ENCODE data around the gene MVP. TPM values are rescaled to one million over a fixed set of nuclear protein-coding genes. Genes with fewer than 3 reads are reported as not detected.
A peak's percentile ranks its signal among the peaks of the same experiment; 100 is the strongest.
"Not testable (repeated sequence)": the region's sequence is repeated elsewhere in the genome, so short reads cannot be mapped to it uniquely, and the experiment has no call there.

The MVP gene
- total RNA-seq, 1 experiment from 2014 or later, result 35.7 TPM

- DNase-seq (ENCODE audit: low read depth, low spot score), result peak; percentile 71
- in situ Hi-C loops (cut with HindIII; ENCODE audit: low pct_unique_long_range_greater_than_20kb, low sequenced_read_pairs), result no loop called here
Measured at GRCh38 chr16:29852654-29853053, 32.4 kb downstream of the MVP start.

DNA sequence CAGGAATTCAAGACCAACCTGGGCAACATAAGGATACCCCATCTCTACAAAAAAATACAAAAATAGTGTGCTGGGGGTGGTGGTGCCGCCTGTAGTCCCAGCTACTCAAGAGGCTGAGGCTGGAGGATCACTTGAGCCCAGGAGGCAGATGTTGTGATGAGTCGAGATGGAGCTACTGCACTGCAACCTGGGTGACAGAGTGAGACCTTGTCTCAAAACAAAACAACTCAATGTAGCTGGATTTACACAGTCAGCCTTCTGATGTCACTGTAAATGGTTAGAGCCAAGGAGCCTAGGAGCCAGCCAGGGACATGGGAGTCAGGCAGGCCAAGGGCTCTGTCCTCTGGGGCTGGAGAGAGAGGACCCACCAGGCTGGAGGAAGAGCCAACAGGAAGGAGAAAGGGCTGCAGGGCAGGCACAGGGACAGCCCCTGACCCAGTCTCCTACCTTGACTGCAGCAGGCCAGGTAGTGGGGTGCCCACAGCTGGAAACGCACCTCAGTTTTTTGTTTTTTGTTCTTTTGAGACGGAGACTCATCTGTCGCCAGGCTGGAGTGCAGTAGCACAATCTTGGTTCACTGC is 34.3 kb downstream of the MVP start:
- DNase-seq (ENCODE audit: low read depth, low spot score), result no peak
- in situ Hi-C loops (cut with HindIII; ENCODE audit: low pct_unique_long_range_greater_than_20kb, low sequenced_read_pairs), result no loop called here

DNA sequence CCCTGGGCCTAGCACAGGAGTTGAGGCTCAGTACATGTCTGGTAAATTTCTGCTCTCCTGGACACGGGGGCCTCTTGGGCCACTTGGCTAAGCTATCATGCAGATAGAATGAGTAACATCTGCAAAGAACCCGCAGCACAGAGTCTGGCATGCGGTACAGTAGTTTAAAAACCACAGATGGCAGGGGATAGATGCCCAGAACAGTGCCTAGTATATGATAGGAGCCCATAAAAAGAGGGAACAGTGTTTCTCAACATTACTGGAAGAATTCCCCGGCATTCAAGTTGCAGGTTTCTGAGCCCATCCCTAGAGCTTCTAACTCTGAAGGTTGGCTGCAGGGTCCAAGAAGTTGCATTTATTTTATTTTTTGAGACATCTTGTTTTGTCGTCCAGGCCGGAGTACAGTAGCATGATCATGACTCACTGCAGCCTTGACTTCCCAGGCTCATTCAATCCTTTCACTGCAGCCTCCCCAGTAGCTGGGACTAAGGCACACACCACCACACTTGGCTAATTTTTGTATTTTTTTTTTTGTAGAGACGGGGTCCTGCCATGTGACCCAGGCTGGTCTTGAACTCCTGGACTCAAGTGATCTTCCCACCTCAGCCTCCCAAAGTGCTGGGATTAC is 37.0 kb downstream of the MVP start:
- no peak for DNase-seq (ENCODE audit: low read depth, low spot score)
- in situ Hi-C loops (cut with HindIII; ENCODE audit: low pct_unique_long_range_greater_than_20kb, low sequenced_read_pairs), result no loop called here

GRCh38 chr16:29858149-29858849 is 38.0 kb downstream of the MVP start:
- DNase-seq (ENCODE audit: low read depth, low spot score), result no peak
- in situ Hi-C loops (cut with HindIII; ENCODE audit: low pct_unique_long_range_greater_than_20kb, low sequenced_read_pairs), result no loop called here

GRCh38 chr16:29858974-29859373 is 38.7 kb downstream of the MVP start:
- in situ Hi-C loops (cut with HindIII; ENCODE audit: low pct_unique_long_range_greater_than_20kb, low sequenced_read_pairs), result no loop called here
- DNase-seq (ENCODE audit: low read depth, low spot score), result no peak

DNA sequence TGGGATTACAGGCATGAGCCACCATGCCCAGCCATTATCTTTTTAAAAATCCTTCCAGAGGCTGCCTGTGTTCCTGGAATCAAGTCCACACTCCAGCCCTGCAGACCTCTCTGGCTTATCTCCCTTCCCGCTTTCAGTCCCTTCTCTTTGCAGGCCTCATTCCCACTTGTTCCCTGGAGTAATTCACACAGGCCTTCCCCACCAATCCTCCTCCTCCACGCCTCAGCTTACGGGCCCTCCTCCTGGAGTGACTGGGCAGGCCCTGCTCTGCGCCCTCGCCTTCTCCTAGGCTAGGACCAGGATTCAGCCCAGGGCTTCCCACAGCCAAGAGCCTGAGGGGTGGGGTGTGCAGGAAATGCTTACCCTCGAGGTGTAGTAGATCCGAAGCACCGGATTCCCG is 40.0 kb downstream of the MVP start:
- in situ Hi-C loops (cut with HindIII; ENCODE audit: low pct_unique_long_range_greater_than_20kb, low sequenced_read_pairs), result no loop called here
- DNase-seq (ENCODE audit: low read depth, low spot score), result no peak

DNA sequence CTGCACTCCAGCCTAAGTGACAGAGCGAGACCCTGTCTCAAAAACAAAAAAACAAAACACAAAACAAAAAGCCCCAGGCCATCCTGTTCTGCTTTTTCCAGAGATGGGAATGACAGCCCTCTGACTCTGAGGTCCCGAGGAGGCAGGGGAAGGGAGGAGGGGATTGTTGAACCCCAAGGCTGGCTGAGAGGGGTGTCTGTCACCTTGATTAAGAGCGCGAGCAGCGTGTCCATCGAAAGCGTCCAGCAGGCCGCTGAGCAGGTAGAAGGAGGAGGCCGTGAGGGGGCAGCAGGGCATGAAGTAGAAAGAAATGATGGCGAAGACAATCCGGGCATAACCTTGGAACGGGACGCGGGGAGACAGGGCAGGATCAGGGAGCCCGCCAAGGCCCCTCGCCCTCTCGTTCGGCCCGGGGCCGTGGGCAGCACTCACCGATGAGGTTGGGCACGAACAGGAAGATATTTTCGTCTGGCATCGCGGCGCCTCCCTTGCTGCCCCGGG is 42.2 kb downstream of the MVP start:
- in situ Hi-C loops (cut with HindIII; ENCODE audit: low pct_unique_long_range_greater_than_20kb, low sequenced_read_pairs), result no loop called here
- DNase-seq (ENCODE audit: low read depth, low spot score), result peak; percentile 22

GRCh38 chr16:29862884-29863668 is 42.8 kb downstream of the MVP start, which contains the start of gene CDIPT:
Gene CDIPT (minus strand): TSS chr16:29863226. CDS start chr16:29862857, 369 bp downstream.
- DNase-seq (ENCODE audit: low read depth, low spot score), result peak; percentile 95
- in situ Hi-C loops (cut with HindIII; ENCODE audit: low pct_unique_long_range_greater_than_20kb, low sequenced_read_pairs), result no loop called here

DNA sequence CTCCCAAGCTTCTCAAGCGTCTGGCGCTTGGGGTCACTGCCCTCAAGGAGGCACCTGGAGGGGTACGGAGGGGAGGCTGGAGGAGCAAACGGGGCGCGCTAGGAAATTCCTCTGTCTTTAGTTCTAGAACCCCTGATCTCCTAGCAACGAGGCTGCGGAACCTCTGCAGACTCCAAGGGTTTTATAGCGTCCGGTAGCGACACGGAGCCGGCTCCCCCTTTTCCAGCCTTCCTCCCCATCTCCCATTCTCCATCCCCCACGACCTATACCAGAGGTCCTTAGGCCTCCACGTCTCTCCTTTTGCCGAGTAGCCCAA is 43.4 kb downstream of the MVP start:
- no peak for DNase-seq (ENCODE audit: low read depth, low spot score)
- in situ Hi-C loops (cut with HindIII; ENCODE audit: low pct_unique_long_range_greater_than_20kb, low sequenced_read_pairs), result no loop called here

GRCh38 chr16:29864205-29864604 is 43.9 kb downstream of the MVP start:
- DNase-seq (ENCODE audit: low read depth, low spot score), result no peak
- in situ Hi-C loops (cut with HindIII; ENCODE audit: low pct_unique_long_range_greater_than_20kb, low sequenced_read_pairs), result no loop called here

GRCh38 chr16:29868396-29869009 is 48.2 kb downstream of the MVP start:
- in situ Hi-C loops (cut with HindIII; ENCODE audit: low pct_unique_long_range_greater_than_20kb, low sequenced_read_pairs), result no loop called here
- no peak for DNase-seq (ENCODE audit: low read depth, low spot score)

DNA sequence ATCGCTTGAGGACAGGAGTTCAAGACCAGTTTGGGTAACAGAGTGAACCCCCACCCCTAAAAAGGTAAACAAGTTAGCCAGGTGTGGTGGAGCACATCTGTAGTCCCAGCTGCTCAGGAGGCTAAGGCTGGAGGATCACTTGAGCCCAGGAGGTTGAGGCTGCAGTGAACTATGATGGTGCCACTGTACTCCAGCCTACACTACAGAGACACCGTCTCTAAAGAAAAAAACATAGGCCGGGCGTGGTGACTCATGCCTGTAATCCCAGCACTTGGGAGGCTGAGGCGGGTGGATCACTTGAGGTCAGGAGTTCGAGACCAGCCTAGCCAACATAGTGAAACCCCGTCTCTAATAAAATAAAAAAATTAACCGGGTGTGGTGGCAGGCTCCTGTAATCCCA is 48.8 kb downstream of the MVP start:
- in situ Hi-C loops (cut with HindIII; ENCODE audit: low pct_unique_long_range_greater_than_20kb, low sequenced_read_pairs); DNase-seq (ENCODE audit: low read depth, low spot score): not testable (repeated sequence)

DNA sequence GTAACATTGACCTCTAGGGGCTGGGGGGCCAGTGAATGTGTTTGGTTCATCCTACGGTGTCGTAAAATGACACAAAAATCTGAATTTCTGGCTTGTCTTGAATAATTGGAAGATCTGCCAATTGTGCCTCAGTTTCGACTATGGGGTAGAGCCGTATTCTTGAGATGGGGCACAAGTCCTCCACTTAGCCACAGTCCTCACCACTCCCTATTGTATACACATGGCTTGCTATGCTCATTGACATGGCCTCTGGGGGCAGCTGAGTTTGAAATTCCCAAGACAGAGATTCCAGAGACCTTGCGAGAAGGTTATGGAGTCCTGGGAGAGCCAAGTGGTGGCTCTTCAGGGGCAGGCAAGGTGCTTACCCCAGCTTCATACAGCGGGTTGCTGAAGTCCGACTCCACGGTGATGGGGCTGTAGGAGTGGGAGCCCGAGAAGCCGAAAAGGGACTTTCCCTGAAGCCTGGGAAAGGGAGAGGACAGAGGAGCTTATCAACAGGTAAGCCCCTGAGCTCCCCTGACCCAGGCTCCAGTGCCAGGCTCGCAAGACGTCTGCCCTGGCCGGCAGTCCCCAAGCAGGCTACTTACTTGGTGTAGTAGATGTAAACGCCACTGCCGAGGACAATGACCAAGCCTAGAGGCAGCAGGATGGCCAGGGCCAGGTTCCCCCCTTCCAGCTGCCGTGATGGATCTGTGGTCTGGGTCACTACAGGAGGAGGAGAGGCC is 51.7 kb downstream of the MVP start:
- DNase-seq (ENCODE audit: low read depth, low spot score), result no peak
- in situ Hi-C loops (cut with HindIII; ENCODE audit: low pct_unique_long_range_greater_than_20kb, low sequenced_read_pairs), result no loop called here

GRCh38 chr16:29873319-29873718 is 53.1 kb downstream of the MVP start:
- DNase-seq (ENCODE audit: low read depth, low spot score), result no peak
- in situ Hi-C loops (cut with HindIII; ENCODE audit: low pct_unique_long_range_greater_than_20kb, low sequenced_read_pairs), result no loop called here

- no peak for DNase-seq (ENCODE audit: low read depth, low spot score)
- in situ Hi-C loops (cut with HindIII; ENCODE audit: low pct_unique_long_range_greater_than_20kb, low sequenced_read_pairs), result no loop called here
Measured at GRCh38 chr16:29875206-29875605, 54.9 kb downstream of the MVP start.

DNA sequence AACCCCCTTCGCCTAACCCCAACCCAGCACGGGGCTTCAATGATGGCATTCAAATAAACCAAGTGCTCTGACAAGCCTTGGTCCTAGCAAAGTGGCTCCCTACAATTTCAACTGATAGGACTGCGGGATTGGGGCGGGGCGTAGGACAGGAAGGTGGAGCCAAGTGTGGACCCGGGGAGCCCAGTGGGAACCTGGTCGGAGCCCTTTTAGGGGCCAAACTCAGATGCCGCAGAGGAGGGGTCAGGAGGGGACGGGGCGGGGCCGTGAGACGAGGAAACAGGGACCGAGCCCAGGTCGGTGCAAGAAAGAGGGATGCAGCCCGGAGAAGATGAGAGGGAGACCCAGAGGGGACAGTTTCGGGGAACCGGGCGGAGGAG is 55.9 kb downstream of the MVP start:
- in situ Hi-C loops (cut with HindIII; ENCODE audit: low pct_unique_long_range_greater_than_20kb, low sequenced_read_pairs), result no loop called here
- no peak for DNase-seq (ENCODE audit: low read depth, low spot score)

GRCh38 chr16:29876594-29877249 is 56.5 kb downstream of the MVP start:
- in situ Hi-C loops (cut with HindIII; ENCODE audit: low pct_unique_long_range_greater_than_20kb, low sequenced_read_pairs), result no loop called here
- DNase-seq (ENCODE audit: low read depth, low spot score), result no peak

All from SK-MEL-5 (cell line).